HepG2 (cell line): ENCODE results near the gene NEK11. TPM values are rescaled to one million over a fixed set of nuclear protein-coding genes. Genes with fewer than 3 reads are reported as not detected.

ENCODE experiments used
- ATAC-seq: fragments of 200-7000 bp; cut with Tn5 transposase; 3 replicates; pipeline ENCODE4 v1.9.1; 2020; ENCODE audit warnings: mild to moderate bottlenecking, moderate library complexity
- BruUV-seq: library from RNA; stranded (reverse); fragments of 400-500 nt; replicated peaks from 2 replicates; lab custom pipeline; 2021; lab: Mats Ljungman, UMichigan
- CTCF ChIA-PET: fragments of 300-600 bp; formaldehyde crosslinking; extraction: SDS; loops from one replicate; lab custom pipeline; 2021; ENCODE audit warnings: low total read pairs, inconsistent platforms, low intra/inter-chr PET ratio; lab: Yijun Ruan, JAX
- POLR2A ChIA-PET: fragments of 350-600 bp; sonication (Branson Sonifier 250); formaldehyde crosslinking; loops from one replicate; lab custom pipeline; 2020; ENCODE audit warnings: antibody characterized with exemption, inconsistent platforms; lab: Yijun Ruan, JAX
- DNase-seq: peaks from one replicate; pipeline ENCODE4 v3.0.0-alpha.2; 2015; ENCODE audit warnings: low spot score
- FAIRE-seq: peaks from 3 replicates; lab custom pipeline; 2011; peaks lifted over from hg19 to GRCh38; lab: Jason Lieb, UNC
- H2AFZ ChIP-seq: one replicate; pipeline ENCODE4 v1.6.1; 2011; ENCODE audit warnings: low read length, inconsistent platforms
- H3K27ac ChIP-seq: fragments of 300-600 bp; 3 replicates; pipeline ENCODE4 v1.8.0; 2011; ENCODE audit warnings: mixed run types, mild to moderate bottlenecking, mixed read lengths, low read length, inconsistent platforms; ENCODE audit not compliant: insufficient read depth; ENCODE audit errors: extremely low read length
- H3K27me3 ChIP-seq, 2 experiments: fragments of 200-600 bp in 1 of 2; 2 replicates in 1 of 2; 3 replicates in 1 of 2; pipeline versions ENCODE4 v1.6.0 to v1.8.0; 2011; ENCODE audit warnings: low read length in 2 of 2, mild to moderate bottlenecking in 2 of 2, moderate library complexity in 2 of 2, inconsistent platforms in 1 of 2; ENCODE audit not compliant: insufficient read depth in 2 of 2, control insufficient read depth in 1 of 2
- H3K36me3 ChIP-seq, 2 experiments: fragments of 200-600 bp in 1 of 2; replicated peaks in 1 of 2; 2 replicates in 1 of 2; 3 replicates in 1 of 2; pipeline versions ENCODE4 v1.5.1 to v1.8.0; 2011; ENCODE audit warnings: low read length in 2 of 2, inconsistent platforms in 1 of 2; ENCODE audit not compliant: insufficient read depth in 2 of 2, control insufficient read depth in 1 of 2
- H3K4me1 ChIP-seq: 2 replicates; pipeline ENCODE4 v1.5.1; 2012; ENCODE audit warnings: low read length, inconsistent platforms; ENCODE audit not compliant: insufficient read depth
- H3K4me2 ChIP-seq: 2 replicates; pipeline ENCODE4 v1.6.0; 2011; ENCODE audit warnings: low read depth, low read length, inconsistent platforms
- H3K4me3 ChIP-seq, 3 experiments: fragments of 200-600 bp in 1 of 3; sonication (generic), shearing (Covaris generic) in 1 of 3; replicated peaks in 1 of 3; 2 replicates each; pipeline ENCODE4 v1.5.1; 2011 to 2016; ENCODE audit warnings: low read length in 3 of 3, inconsistent platforms in 2 of 3, low read depth in 2 of 3, mild to moderate bottlenecking in 2 of 3, control low read depth in 1 of 3, mixed read lengths in 1 of 3; ENCODE audit not compliant: insufficient read depth in 1 of 3
- H3K79me2 ChIP-seq: one replicate; pipeline ENCODE4 v1.6.1; 2011; ENCODE audit warnings: low read length, inconsistent platforms; ENCODE audit not compliant: insufficient read depth
- H3K9ac ChIP-seq: 2 replicates; pipeline ENCODE4 v1.6.0; 2011; ENCODE audit warnings: mild to moderate bottlenecking, low read depth, low read length, inconsistent platforms; ENCODE audit not compliant: insufficient read depth
- H3K9me3 ChIP-seq: 2 replicates; pipeline ENCODE4 v1.5.1; 2012; ENCODE audit warnings: mild to moderate bottlenecking, low read length
- H4K20me1 ChIP-seq: 2 replicates; pipeline ENCODE4 v1.6.0; 2011; ENCODE audit warnings: inconsistent platforms, mild to moderate bottlenecking, low read length, moderate library complexity; ENCODE audit not compliant: insufficient read depth
- ATM ChIP-seq: fragments of 450-650 bp; IDR thresholded peaks from 2 replicates; pipeline ENCODE4 v1.7.1; 2017; ENCODE audit warnings: mild to moderate bottlenecking, borderline replicate concordance
- GTF2F1 ChIP-seq: fragments of 150-350 bp; IDR thresholded peaks from 2 replicates; pipeline ENCODE4 v1.6.1; 2014; ENCODE audit warnings: low read length
- KDM1A ChIP-seq: IDR thresholded peaks from 2 replicates; pipeline ENCODE4 v1.6.1; 2016; ENCODE audit warnings: missing compliant biosample characterization
- MIXL1 ChIP-seq: IDR thresholded peaks from 2 replicates; pipeline ENCODE4 v1.6.1; 2016
- MLLT10 ChIP-seq: sonication (generic); formaldehyde crosslinking; IDR thresholded peaks from 2 replicates; pipeline ENCODE4 v1.4.0; 2020; ENCODE audit warnings: missing genetic modification reagents
- PHF8 ChIP-seq: sonication (generic); formaldehyde crosslinking; IDR thresholded peaks from 2 replicates; pipeline ENCODE4 v1.5.0; 2020; ENCODE audit warnings: missing genetic modification reagents
- PLRG1 ChIP-seq: fragments of 450-650 bp; conservative IDR thresholded peaks from 2 replicates; pipeline ENCODE4 v1.6.1; 2016
- RBAK ChIP-seq: sonication (generic); formaldehyde crosslinking; IDR thresholded peaks from 2 replicates; pipeline ENCODE4 v1.5.1; 2020; ENCODE audit warnings: mild to moderate bottlenecking, missing genetic modification reagents
- RXRA ChIP-seq: sonication (generic); formaldehyde crosslinking; IDR thresholded peaks from 2 replicates; pipeline ENCODE4 v1.5.1; 2020; ENCODE audit warnings: missing genetic modification reagents
- TARDBP ChIP-seq: sonication (generic); formaldehyde crosslinking; IDR thresholded peaks from 2 replicates; pipeline ENCODE4 v1.8.0; 2022; ENCODE audit warnings: mild to moderate bottlenecking, missing genetic modification reagents
- TEAD3 ChIP-seq: optimal IDR thresholded peaks from 2 replicates; pipeline ENCODE3; 2016; ENCODE audit warnings: borderline replicate concordance
- ZBTB38 ChIP-seq: sonication (generic); formaldehyde crosslinking; IDR thresholded peaks from 2 replicates; pipeline ENCODE4 v1.5.1; 2020; ENCODE audit warnings: mild to moderate bottlenecking, missing genetic modification reagents
- ZNF333 ChIP-seq: sonication (generic); formaldehyde crosslinking; IDR thresholded peaks from 2 replicates; pipeline ENCODE4 v1.4.0; 2020; ENCODE audit warnings: mild to moderate bottlenecking, missing genetic modification reagents, borderline replicate concordance
- ZNF430 ChIP-seq: sonication (generic); formaldehyde crosslinking; IDR thresholded peaks from 2 replicates; pipeline ENCODE4 v1.9.0; 2021; ENCODE audit warnings: mild to moderate bottlenecking, missing genetic modification reagents
- ZNF484 ChIP-seq: sonication (generic); formaldehyde crosslinking; IDR thresholded peaks from 2 replicates; pipeline ENCODE4 v1.5.1; 2020; ENCODE audit warnings: mild to moderate bottlenecking, low read depth, missing genetic modification reagents, borderline replicate concordance
- ZNF678 ChIP-seq: sonication (generic); formaldehyde crosslinking; IDR thresholded peaks from 2 replicates; pipeline ENCODE4 v1.4.0; 2020; ENCODE audit warnings: mild to moderate bottlenecking, missing genetic modification reagents
- ZNF713 ChIP-seq: sonication (generic); formaldehyde crosslinking; IDR thresholded peaks from 2 replicates; pipeline ENCODE4 v1.4.0; 2020; ENCODE audit warnings: mild to moderate bottlenecking, missing genetic modification reagents
- WGBS: methylation state at CpG from one replicate; pipeline ENCODE4 v1.1.6; 2017; ENCODE audit warnings: low lambda C conversion rate; 5-methylcytosine and 5-hydroxymethylcytosine counted together
- in situ Hi-C: cut with HindIII; loops from 2 replicates; pipeline ENCODE4 v1.10.0; 2017; ENCODE audit warnings: low pct_unique_long_range_greater_than_20kb; ENCODE audit not compliant: extremely low pct_ligation_motif_present
- intact Hi-C: fragments of 100-400 bp; cut with micrococcal nuclease; formaldehyde crosslinking; loops from one replicate; pipeline ENCODE4 v1.10.0; 2022; ENCODE audit not compliant: unreplicated experiment
- polyA plus RNA-seq, 8 experiments: library from polyadenylated mRNA; depleted of rRNA in 3 of 8; stranded (reverse) in 7 of 8; unstranded in 1 of 8; fragments of >200 nt; fragmentation: Illumina TruSeq in 4 of 8; extraction: Trizol in 4 of 8; gene quantifications; 2 replicates each; pipeline versions ENCODE4 v1.2.1 to v1.2.3, GENCODE V29; 2011 to 2016; ENCODE audit warnings: low read depth in 4 of 8, missing spikeins in 1 of 8, mixed read lengths in 1 of 8; ENCODE audit not compliant: insufficient read depth in 1 of 8
- total RNA-seq, 5 experiments: library from RNA; depleted of rRNA; stranded (reverse); fragments of >200 nt; fragmentation: Illumina TruSeq; extraction: Trizol; gene quantifications; 2 replicates each; pipeline ENCODE4 v1.2.3, GENCODE V29; 2016; ENCODE audit warnings: low read depth in 1 of 5

Gene NEK11
- total and polyA plus RNA-seq, 2 of the 13 experiments (the other 11 are each of a cell fraction or from before 2014, with no cell fraction given): 0.95 to 2.2 TPM

DNA sequence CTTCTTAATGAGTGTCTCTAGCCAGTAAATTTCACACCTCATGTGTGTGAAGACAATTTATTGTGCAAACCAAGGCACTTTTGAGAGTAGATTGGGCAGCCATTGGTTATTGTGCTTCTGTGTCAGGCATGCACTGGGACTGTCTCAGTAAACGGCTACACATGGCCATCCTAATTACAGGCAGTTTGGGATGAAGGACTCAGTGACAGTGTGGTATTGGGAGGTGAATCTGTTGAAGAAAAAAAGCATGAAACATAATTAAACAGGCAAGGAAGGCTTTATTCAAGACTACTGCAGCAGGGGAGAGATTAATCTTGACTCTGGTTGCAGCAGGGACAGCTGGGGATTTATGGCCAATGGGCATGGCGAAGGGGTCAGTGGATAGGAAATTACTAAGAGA, 297.1 kb downstream of the NEK11 start:
- DNase-seq: no peak
- in situ Hi-C loops: no loop called here
- no peak overlapping the region for H3K9ac ChIP-seq
- no peak overlapping the region for H3K4me2 ChIP-seq
- no peaks in the 10 kb centered on the region for H3K9me3 ChIP-seq
- CTCF ChIA-PET: no interaction called here
- no peak overlapping the region for H2AFZ ChIP-seq
- no peaks in the 10 kb centered on the region for H3K27me3 ChIP-seq
- FAIRE-seq: no peak
- no peak overlapping the region for H3K4me3 ChIP-seq
- 3% methylated on average over 2 of the region's 2 CpGs for WGBS
- no peaks in the 10 kb centered on the region for H4K20me1 ChIP-seq
- no peak overlapping the region for H3K27ac ChIP-seq
- H3K79me2 ChIP-seq: no peaks in the 10 kb centered on the region
- intact Hi-C loops: no loop called here
- TF ChIP-seq MIXL1 (CRISPR knock-in tag): no peak
- TF ChIP-seq ZBTB38 (CRISPR knock-in tag): no peak
- TF ChIP-seq TEAD3 (CRISPR knock-in tag): no peak
- TF ChIP-seq ZNF333 (CRISPR knock-in tag): no peak
- no peak for TF ChIP-seq RBAK (CRISPR knock-in tag)
- TF ChIP-seq PLRG1: no peak
- no peak for TF ChIP-seq TARDBP
- TF ChIP-seq, all 625 proteins: peak for 0
- ATAC-seq: no peak
- POLR2A ChIA-PET: no interaction called here
- BruUV-seq: no TSS peak
- H3K36me3 ChIP-seq: no peaks in the 10 kb centered on the region
- H3K4me1 ChIP-seq: no peaks in the 10 kb centered on the region

DNA sequence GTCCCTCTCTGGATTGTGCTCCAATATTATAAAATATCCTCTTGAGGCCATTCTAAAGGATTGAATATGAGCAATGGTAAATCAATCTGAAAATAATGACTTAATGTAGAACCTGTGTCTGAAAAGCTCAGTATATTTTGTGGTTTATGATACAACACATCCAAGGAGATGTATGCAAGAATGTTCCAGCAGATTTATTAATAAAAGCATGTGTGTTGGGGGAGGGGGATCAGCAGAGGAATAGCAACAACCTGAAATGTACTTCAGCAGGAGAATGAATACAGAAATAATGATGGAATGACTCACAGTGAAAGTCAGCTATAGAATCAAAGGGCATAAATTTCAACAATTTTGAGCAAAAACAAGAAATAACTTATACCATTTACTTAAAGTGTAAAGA, 298.2 kb downstream of the NEK11 start:
- H2AFZ ChIP-seq: no peak overlapping the region
- FAIRE-seq (no peak), DNase-seq (no peak), ATAC-seq (no peak)
- no peak overlapping the region for H3K4me3 ChIP-seq
- H4K20me1 ChIP-seq: no peaks in the 10 kb centered on the region
- ChIA-PET POLR2A (no interaction called here), CTCF (no interaction called here)
- H3K9ac ChIP-seq: no peak overlapping the region
- H3K36me3 ChIP-seq: no peaks in the 10 kb centered on the region
- in situ Hi-C loops (no loop called here), intact Hi-C loops (no loop called here)
- H3K27me3 ChIP-seq: peaks cover 0 to 1% of the 10 kb centered on the region in 2 experiments; a peak in 1 of 5 replicates
- no peaks in the 10 kb centered on the region for H3K79me2 ChIP-seq
- H3K9me3 ChIP-seq: no peaks in the 10 kb centered on the region
- no peak overlapping the region for H3K27ac ChIP-seq
- H3K4me2 ChIP-seq: no peak overlapping the region
- no peak for TF ChIP-seq ZNF678 (CRISPR knock-in tag)
- no peak for TF ChIP-seq KDM1A
- TF ChIP-seq GTF2F1: no peak
- TF ChIP-seq PHF8: no peak
- TF ChIP-seq ZNF484 (CRISPR knock-in tag): no peak
- no peak for TF ChIP-seq RXRA
- no peak for TF ChIP-seq ZNF713
- no peak for TF ChIP-seq ATM
- TF ChIP-seq MLLT10 (CRISPR knock-in tag): no peak
- TF ChIP-seq ZNF430: no peak
- no TSS peak for BruUV-seq
- H3K4me1 ChIP-seq: peaks cover 5% of the 10 kb centered on the region; the same call in 1 of the 2 replicates
